Measurements from ENCODE around the gene COX7A2.

The COX7A2 gene

DNA sequence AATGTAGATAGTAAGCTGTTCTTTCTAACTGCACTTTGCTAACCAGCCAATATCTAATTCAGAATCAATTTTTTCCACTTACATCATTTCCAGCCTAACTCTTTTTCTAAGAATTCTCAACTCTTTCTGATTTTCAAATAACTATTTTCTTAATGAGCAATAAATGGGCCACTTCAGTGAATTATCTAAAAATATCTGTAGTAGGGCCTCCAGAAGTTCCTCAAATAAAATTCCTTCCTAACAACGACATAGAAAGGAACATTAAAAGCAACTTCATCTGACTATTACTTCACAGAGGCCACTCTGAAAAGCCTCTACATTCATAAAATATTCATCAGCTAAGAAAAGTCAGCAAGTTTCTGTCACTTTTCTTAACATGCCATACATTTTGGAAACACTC lies 42.6 kb downstream of the COX7A2 start:
- no peak overlapping the region for H3K9ac ChIP-seq (ENCODE audit: low read length)
- H3K27me3 ChIP-seq (ENCODE audit: control insufficient read depth, insufficient read depth, low read length), result no peaks in the 10 kb centered on the region
- no peak overlapping the region for H3K4me3 ChIP-seq (ENCODE audit: low read length)
- peaks cover 11% of the 10 kb centered on the region for H3K4me1 ChIP-seq (ENCODE audit: control insufficient read depth, insufficient read depth, low read length)
- no peak overlapping the region for H3K27ac ChIP-seq (ENCODE audit: low read depth, low read length)
- no peaks in the 10 kb centered on the region for H3K36me3 ChIP-seq (ENCODE audit: control insufficient read depth, insufficient read depth, low read length)

GRCh38 chr6:75199889-75200288 lies 43.7 kb downstream of the COX7A2 start:
- H3K27me3 ChIP-seq (ENCODE audit: control insufficient read depth, insufficient read depth, low read length), result no peaks in the 10 kb centered on the region
- H3K4me1 ChIP-seq (ENCODE audit: control insufficient read depth, insufficient read depth, low read length), result peaks cover 11% of the 10 kb centered on the region
- no peak overlapping the region for H3K9ac ChIP-seq (ENCODE audit: low read length)
- H3K27ac ChIP-seq (ENCODE audit: low read depth, low read length), result no peak overlapping the region
- H3K36me3 ChIP-seq (ENCODE audit: control insufficient read depth, insufficient read depth, low read length), result no peaks in the 10 kb centered on the region
- no peak overlapping the region for H3K4me3 ChIP-seq (ENCODE audit: low read length)

GRCh38 chr6:75196081-75196687 lies 47.4 kb downstream of the COX7A2 start:
- no peaks in the 10 kb centered on the region for H3K36me3 ChIP-seq (ENCODE audit: control insufficient read depth, insufficient read depth, low read length)

GRCh38 chr6:75188221-75188925 lies 55.2 kb downstream of the COX7A2 start:
- Histone ChIP-seq H3K27me3 (ENCODE audit: control insufficient read depth, insufficient read depth, low read length) (no peaks in the 10 kb centered on the region), H3K4me1 (ENCODE audit: control insufficient read depth, insufficient read depth, low read length) (no peaks in the 10 kb centered on the region), H3K27ac (ENCODE audit: low read depth, low read length) (no peak overlapping the region), H3K9ac (ENCODE audit: low read length) (no peak overlapping the region), H3K36me3 (ENCODE audit: control insufficient read depth, insufficient read depth, low read length) (peaks cover 13% of the 10 kb centered on the region), H3K4me3 (ENCODE audit: low read length) (no peak overlapping the region)

More at GRCh38 chr6:75196081-75196687, 47.4 kb downstream of the COX7A2 start:
- no peak overlapping the region for H3K27ac ChIP-seq (ENCODE audit: low read depth, low read length)
- no peaks in the 10 kb centered on the region for H3K27me3 ChIP-seq (ENCODE audit: control insufficient read depth, insufficient read depth, low read length)
- peaks cover 4% of the 10 kb centered on the region for H3K4me1 ChIP-seq (ENCODE audit: control insufficient read depth, insufficient read depth, low read length)
- H3K4me3 ChIP-seq (ENCODE audit: low read length), result no peak overlapping the region
- H3K9ac ChIP-seq (ENCODE audit: low read length), result no peak overlapping the region
